H1 (cell line): Measurements from ENCODE around the gene WDR89.

Experiments used
- BRCA1 ChIP-seq: IDR thresholded peaks from 2 replicates; pipeline ENCODE4 v1.6.1; 2012; ENCODE audit warnings: low read depth, low read length, improper control_type of control experiment
- CHD2 ChIP-seq: IDR thresholded peaks from 2 replicates; pipeline ENCODE4 v1.6.1; 2012; ENCODE audit warnings: low read length, improper control_type of control experiment
- HDAC6 ChIP-seq: IDR thresholded peaks from one replicate; pipeline ENCODE4 v1.7.1; 2012; ENCODE audit warnings: low read depth, mild to moderate bottlenecking, inconsistent platforms, low read length, moderate library complexity
- JUND ChIP-seq: IDR thresholded peaks from 2 replicates; pipeline ENCODE4 v1.6.1; 2011; ENCODE audit warnings: mild to moderate bottlenecking, improper control_type of control experiment, low read length
- MAFK ChIP-seq: IDR thresholded peaks from 2 replicates; pipeline ENCODE4 v1.6.1; 2012; ENCODE audit warnings: low read depth, mild to moderate bottlenecking, improper control_type of control experiment, low read length
- POLR2A ChIP-seq, 2 experiments: IDR thresholded peaks; 1 replicate in 1 of 2; 2 replicates in 1 of 2; pipeline ENCODE4 v1.6.1; 2011; ENCODE audit warnings: low read depth in 2 of 2, low read length in 2 of 2, mild to moderate bottlenecking in 2 of 2; ENCODE audit errors: control extremely low read depth in 1 of 2
- RAD21 ChIP-seq, 2 experiments: IDR thresholded peaks in 1 of 2; conservative IDR thresholded peaks in 1 of 2; 2 replicates each; pipeline ENCODE4 v1.6.1; 2011; ENCODE audit warnings: low read depth in 2 of 2, low read length in 2 of 2, improper control_type of control experiment in 1 of 2, inconsistent platforms in 1 of 2, mild to moderate bottlenecking in 1 of 2, moderate library complexity in 1 of 2
- TAF1 ChIP-seq: IDR thresholded peaks from 2 replicates; pipeline ENCODE4 v1.6.1; 2011; ENCODE audit warnings: mild to moderate bottlenecking, low read depth, low read length
- YY1 ChIP-seq: IDR thresholded peaks from 2 replicates; pipeline ENCODE4 v1.6.1; 2011; ENCODE audit warnings: low read depth, mild to moderate bottlenecking, low read length
- TF ChIP-seq, protein P1 (sequence below), 3 experiments: IDR thresholded peaks; 1 replicate in 2 of 3; 2 replicates in 1 of 3; pipeline versions ENCODE4 v1.5.1 to v1.6.1; 2011; ENCODE audit warnings: low read length in 3 of 3, mild to moderate bottlenecking in 3 of 3, inconsistent platforms in 2 of 3, low read depth in 1 of 3, moderate library complexity in 1 of 3; ENCODE audit not compliant: insufficient read depth in 1 of 3; ENCODE audit errors: control extremely low read depth in 1 of 3
- TF ChIP-seq, protein P2 (sequence below): IDR thresholded peaks from 2 replicates; pipeline ENCODE4 v1.6.1; 2011; ENCODE audit warnings: low read length, improper control_type of control experiment
- TF ChIP-seq, protein P3 (sequence below): IDR thresholded peaks from 2 replicates; pipeline ENCODE4 v1.6.1; 2011; ENCODE audit warnings: low read depth, mild to moderate bottlenecking, low read length; ENCODE audit not compliant: insufficient read depth

DNA sequence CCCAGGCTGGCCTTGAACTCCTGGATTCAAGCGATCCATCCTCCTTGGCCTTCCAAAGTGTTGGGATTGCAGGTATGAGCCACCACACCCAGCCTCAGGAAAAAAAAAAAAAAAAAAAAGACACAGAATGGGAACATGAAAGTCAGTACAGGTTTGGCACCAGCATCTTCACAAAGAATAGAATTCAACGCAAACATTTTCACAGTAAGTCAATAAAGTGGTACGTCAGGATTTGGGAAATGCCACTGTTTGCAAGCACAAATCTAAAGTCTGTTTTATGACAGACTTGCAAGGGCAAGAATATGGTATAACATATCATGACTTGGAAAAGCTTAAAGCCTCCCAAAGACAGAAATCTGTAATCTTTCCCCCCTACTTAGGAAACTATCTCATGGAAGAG lies 34.9 kb upstream of the WDR89 start:
- TF ChIP-seq BRCA1 (no peak), HDAC6 (no peak), TAF1 (no peak), RAD21 (IDR thresholded peaks at IDR 0.05 in 1 of 2, conservative IDR thresholded peaks at IDR 0.05 in 1 of 2; ENCODE audit: low read depth in 2 of 2, low read length in 2 of 2) (no peak), POLR2A (IDR thresholded peaks at IDR 0.05; ENCODE audit: control extremely low read depth in 1 of 2, low read depth in 2 of 2, low read length in 2 of 2) (no peak), CHD2 (no peak), MAFK (no peak), JUND (no peak), YY1 (no peak)
- TF ChIP-seq, protein P1, sequence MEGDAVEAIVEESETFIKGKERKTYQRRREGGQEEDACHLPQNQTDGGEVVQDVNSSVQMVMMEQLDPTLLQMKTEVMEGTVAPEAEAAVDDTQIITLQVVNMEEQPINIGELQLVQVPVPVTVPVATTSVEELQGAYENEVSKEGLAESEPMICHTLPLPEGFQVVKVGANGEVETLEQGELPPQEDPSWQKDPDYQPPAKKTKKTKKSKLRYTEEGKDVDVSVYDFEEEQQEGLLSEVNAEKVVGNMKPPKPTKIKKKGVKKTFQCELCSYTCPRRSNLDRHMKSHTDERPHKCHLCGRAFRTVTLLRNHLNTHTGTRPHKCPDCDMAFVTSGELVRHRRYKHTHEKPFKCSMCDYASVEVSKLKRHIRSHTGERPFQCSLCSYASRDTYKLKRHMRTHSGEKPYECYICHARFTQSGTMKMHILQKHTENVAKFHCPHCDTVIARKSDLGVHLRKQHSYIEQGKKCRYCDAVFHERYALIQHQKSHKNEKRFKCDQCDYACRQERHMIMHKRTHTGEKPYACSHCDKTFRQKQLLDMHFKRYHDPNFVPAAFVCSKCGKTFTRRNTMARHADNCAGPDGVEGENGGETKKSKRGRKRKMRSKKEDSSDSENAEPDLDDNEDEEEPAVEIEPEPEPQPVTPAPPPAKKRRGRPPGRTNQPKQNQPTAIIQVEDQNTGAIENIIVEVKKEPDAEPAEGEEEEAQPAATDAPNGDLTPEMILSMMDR (IDR thresholded peaks at IDR 0.05; ENCODE audit: control extremely low read depth in 1 of 3, insufficient read depth in 1 of 3, low read depth in 1 of 3, low read length in 3 of 3), result no peak
- TF ChIP-seq, protein P2, sequence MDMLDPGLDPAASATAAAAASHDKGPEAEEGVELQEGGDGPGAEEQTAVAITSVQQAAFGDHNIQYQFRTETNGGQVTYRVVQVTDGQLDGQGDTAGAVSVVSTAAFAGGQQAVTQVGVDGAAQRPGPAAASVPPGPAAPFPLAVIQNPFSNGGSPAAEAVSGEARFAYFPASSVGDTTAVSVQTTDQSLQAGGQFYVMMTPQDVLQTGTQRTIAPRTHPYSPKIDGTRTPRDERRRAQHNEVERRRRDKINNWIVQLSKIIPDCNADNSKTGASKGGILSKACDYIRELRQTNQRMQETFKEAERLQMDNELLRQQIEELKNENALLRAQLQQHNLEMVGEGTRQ, result no peak
- TF ChIP-seq, protein P3, sequence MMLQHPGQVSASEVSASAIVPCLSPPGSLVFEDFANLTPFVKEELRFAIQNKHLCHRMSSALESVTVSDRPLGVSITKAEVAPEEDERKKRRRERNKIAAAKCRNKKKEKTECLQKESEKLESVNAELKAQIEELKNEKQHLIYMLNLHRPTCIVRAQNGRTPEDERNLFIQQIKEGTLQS, result no peak
